SK-N-SH treated with all-trans-retinoic acid at 6 μM for 48 hours (cell line): ENCODE measurements around the gene PLXND1.

ENCODE experiments used
- ATAC-seq: fragments of 200-7000 bp; cut with Tn5 transposase; 3 replicates; pipeline ENCODE4 v1.9.1; 2020; ENCODE audit warnings: mild to moderate bottlenecking, moderate library complexity
- BACH2 ChIP-seq: fragments of 250-450 bp; sonication (Bioruptor Pico); IDR thresholded peaks from 2 replicates; pipeline ENCODE4 v1.9.0; 2021; ENCODE audit warnings: mild to moderate bottlenecking, borderline replicate concordance
- CSDC2 ChIP-seq: fragments of 250-450 bp; sonication (Bioruptor Pico); IDR thresholded peaks from 2 replicates; pipeline ENCODE4 v1.5.0; 2020; ENCODE audit warnings: mild to moderate bottlenecking, moderate library complexity
- ESRRG ChIP-seq: fragments of 250-450 bp; sonication (Bioruptor Pico); IDR thresholded peaks from 2 replicates; pipeline ENCODE4 v1.6.1; 2021; ENCODE audit warnings: mild to moderate bottlenecking
- GLIS3 ChIP-seq: fragments of 250-450 bp; sonication (Bioruptor Pico); IDR thresholded peaks from 2 replicates; pipeline ENCODE4 v1.5.0; 2020; ENCODE audit warnings: mild to moderate bottlenecking, moderate library complexity
- ISL1 ChIP-seq: fragments of 250-450 bp; sonication (Bioruptor Pico); IDR thresholded peaks from 2 replicates; pipeline ENCODE4 v2.1.2; 2022; ENCODE audit warnings: mild to moderate bottlenecking, moderate library complexity
- OSR1 ChIP-seq: fragments of 250-450 bp; sonication (Bioruptor Pico); IDR thresholded peaks from 2 replicates; pipeline ENCODE4 v1.8.0; 2022; ENCODE audit warnings: moderate library complexity, mild to moderate bottlenecking, inconsistent platforms
- RARB ChIP-seq: fragments of 250-450 bp; sonication (Bioruptor Pico); IDR thresholded peaks from 2 replicates; pipeline ENCODE4 v1.8.0; 2021; ENCODE audit warnings: mild to moderate bottlenecking, moderate library complexity
- TCF4 ChIP-seq: fragments of 250-450 bp; sonication (Bioruptor Pico); IDR thresholded peaks from 2 replicates; pipeline ENCODE4 v1.8.0; 2021; ENCODE audit warnings: mild to moderate bottlenecking, moderate library complexity, borderline replicate concordance
- TOX ChIP-seq: fragments of 250-450 bp; sonication (Bioruptor Pico); IDR thresholded peaks from 2 replicates; pipeline ENCODE4 v1.8.0; 2021; ENCODE audit warnings: mild to moderate bottlenecking, moderate library complexity, borderline replicate concordance
- ZC3H10 ChIP-seq: fragments of 250-450 bp; sonication (Bioruptor Pico); IDR thresholded peaks from 2 replicates; pipeline ENCODE4 v1.5.1; 2021; ENCODE audit warnings: mild to moderate bottlenecking, moderate library complexity
- ZFP3 ChIP-seq: fragments of 250-450 bp; sonication (Bioruptor Pico); IDR thresholded peaks from 2 replicates; pipeline ENCODE4 v1.5.0; 2020; ENCODE audit warnings: mild to moderate bottlenecking, moderate library complexity
- ZFP30 ChIP-seq: fragments of 450-650 bp; formaldehyde crosslinking; IDR thresholded peaks from 2 replicates; pipeline ENCODE4 v1.5.0; 2022; ENCODE audit warnings: mild to moderate bottlenecking, moderate library complexity
- ZNF565 ChIP-seq: fragments of 450-650 bp; formaldehyde crosslinking; conservative IDR thresholded peaks from 2 replicates; pipeline ENCODE4 v1.5.0; 2020; ENCODE audit warnings: low read depth, mild to moderate bottlenecking, moderate library complexity
- ZNF70 ChIP-seq: fragments of 450-650 bp; formaldehyde crosslinking; IDR thresholded peaks from 2 replicates; pipeline ENCODE4 v1.5.0; 2020; ENCODE audit warnings: mild to moderate bottlenecking, moderate library complexity
- ZNF8 ChIP-seq: fragments of 450-650 bp; formaldehyde crosslinking; IDR thresholded peaks from 2 replicates; pipeline ENCODE4 v1.5.0; 2020; ENCODE audit warnings: mild to moderate bottlenecking, moderate library complexity
- TF ChIP-seq, protein P1 (sequence below): fragments of 250-450 bp; sonication (Bioruptor Pico); IDR thresholded peaks from 2 replicates; pipeline ENCODE4 v1.5.1; 2021; ENCODE audit warnings: mild to moderate bottlenecking, moderate library complexity
- TF ChIP-seq, protein P2 (sequence below): fragments of 250-450 bp; sonication (Bioruptor Pico); IDR thresholded peaks from 2 replicates; pipeline ENCODE4 v1.5.1; 2020; ENCODE audit warnings: low read depth, mild to moderate bottlenecking, moderate library complexity
- TF ChIP-seq, protein P3 (sequence below): fragments of 250-450 bp; sonication (Bioruptor Pico); IDR thresholded peaks from 2 replicates; pipeline ENCODE4 v1.8.0; 2020; ENCODE audit warnings: mild to moderate bottlenecking, moderate library complexity, borderline replicate concordance
- TF ChIP-seq, protein P4 (sequence below): fragments of 250-450 bp; sonication (Bioruptor Pico); IDR thresholded peaks from 2 replicates; pipeline ENCODE4 v1.8.0; 2021; ENCODE audit warnings: low read depth, mild to moderate bottlenecking, moderate library complexity, borderline replicate concordance
- TF ChIP-seq, protein P5 (sequence below): fragments of 250-450 bp; sonication (Bioruptor Pico); IDR thresholded peaks from 2 replicates; pipeline ENCODE4 v1.5.0; 2020; ENCODE audit warnings: mild to moderate bottlenecking, moderate library complexity

The PLXND1 gene

DNA sequence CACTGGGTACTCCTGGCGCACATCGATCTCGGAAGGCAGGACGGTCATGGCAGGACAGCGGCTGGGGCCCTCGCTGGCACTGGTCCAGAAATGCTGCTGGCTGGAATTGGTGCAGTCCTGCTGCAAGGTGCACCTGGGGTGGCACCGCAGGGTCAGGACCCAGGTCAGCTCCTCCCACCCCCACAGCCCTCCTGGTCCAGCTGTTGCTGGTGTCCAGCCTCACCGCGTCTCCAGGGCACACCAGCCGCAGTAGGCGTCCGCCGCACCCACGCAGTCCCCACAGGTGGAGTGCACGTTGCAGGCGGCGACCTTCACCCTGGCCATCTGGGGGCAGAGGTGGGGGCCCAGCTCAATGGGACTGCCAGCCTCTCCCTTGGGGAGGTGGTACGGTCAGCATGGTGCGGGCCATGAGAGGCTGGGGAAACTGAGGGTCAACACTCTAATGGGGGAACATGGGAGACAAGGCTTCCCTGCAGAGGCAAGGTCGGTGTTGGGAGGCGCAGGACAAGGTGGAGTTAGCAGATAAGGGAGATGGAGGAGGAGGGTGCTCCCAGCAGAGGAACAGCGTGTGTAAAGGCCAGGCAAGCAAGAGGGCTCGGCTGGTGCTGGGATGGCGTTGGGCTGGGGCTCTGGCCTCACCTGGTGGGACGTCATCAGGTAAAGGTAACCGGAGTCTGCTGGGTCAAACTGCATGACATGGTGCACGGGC is 20.4 kb downstream of the PLXND1 start (continued):
- TF ChIP-seq, protein P1, sequence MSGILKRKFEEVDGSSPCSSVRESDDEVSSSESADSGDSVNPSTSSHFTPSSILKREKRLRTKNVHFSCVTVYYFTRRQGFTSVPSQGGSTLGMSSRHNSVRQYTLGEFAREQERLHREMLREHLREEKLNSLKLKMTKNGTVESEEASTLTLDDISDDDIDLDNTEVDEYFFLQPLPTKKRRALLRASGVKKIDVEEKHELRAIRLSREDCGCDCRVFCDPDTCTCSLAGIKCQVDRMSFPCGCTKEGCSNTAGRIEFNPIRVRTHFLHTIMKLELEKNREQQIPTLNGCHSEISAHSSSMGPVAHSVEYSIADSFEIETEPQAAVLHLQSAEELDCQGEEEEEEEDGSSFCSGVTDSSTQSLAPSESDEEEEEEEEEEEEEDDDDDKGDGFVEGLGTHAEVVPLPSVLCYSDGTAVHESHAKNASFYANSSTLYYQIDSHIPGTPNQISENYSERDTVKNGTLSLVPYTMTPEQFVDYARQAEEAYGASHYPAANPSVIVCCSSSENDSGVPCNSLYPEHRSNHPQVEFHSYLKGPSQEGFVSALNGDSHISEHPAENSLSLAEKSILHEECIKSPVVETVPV (CRISPR knock-in tag), result no peak
- no peak for TF ChIP-seq CSDC2 (CRISPR knock-in tag)
- TF ChIP-seq GLIS3, result no peak
- no peak for TF ChIP-seq ZFP3 (CRISPR knock-in tag)
- TF ChIP-seq, all 23 proteins: peak for 0

DNA sequence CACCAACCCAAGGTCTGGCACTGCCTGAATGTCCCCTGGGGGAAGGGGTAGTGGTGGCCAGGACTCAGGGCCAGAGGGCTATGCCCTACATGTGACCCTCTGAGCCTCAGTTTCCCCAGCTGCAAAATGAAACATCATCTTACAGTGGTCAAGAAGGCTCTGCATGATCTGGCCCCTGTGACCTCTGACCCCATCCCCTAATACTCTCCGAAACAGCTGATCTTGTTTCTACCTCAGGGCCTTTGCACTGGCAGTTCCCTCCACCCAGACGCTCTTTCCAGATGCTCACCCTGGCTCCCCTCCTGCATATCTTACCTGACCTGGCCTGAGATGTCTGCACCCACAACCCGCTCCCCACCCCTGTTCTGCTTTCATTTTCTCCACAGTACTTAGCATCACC is 21.8 kb downstream of the PLXND1 start:
- no peak for ATAC-seq
- TF ChIP-seq ZNF8 (CRISPR knock-in tag) (no peak), ZC3H10 (CRISPR knock-in tag) (no peak), ZFP3 (CRISPR knock-in tag) (no peak)

DNA sequence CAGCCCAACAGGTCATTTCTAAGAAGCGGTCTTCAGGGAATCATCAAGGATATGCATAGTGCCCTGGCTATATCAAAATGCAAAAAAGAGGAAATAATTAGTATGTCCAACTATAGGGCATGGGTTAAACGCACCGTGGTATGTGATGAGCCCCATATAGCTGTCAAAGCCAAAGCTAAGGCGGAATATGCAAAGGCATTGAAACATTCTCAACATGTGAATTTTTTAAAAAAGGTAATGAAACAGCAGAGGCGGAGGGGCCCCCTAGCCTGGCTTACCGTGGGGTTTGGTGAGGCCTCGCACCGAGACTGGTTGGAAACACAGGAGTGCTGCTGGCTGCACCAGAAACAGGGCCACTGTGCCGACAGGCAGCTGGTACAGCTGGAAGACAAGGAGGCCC is 23.2 kb downstream of the PLXND1 start:
- ATAC-seq, result no peak
- TF ChIP-seq TOX (CRISPR knock-in tag) (no peak), ISL1 (no peak), TCF4 (CRISPR knock-in tag) (no peak), ZNF565 (CRISPR knock-in tag) (no peak), RARB (no peak), ZNF70 (no peak), OSR1 (CRISPR knock-in tag) (no peak), CSDC2 (CRISPR knock-in tag) (no peak), ZC3H10 (CRISPR knock-in tag) (no peak), ESRRG (CRISPR knock-in tag) (no peak), BACH2 (CRISPR knock-in tag) (no peak), ZFP30 (CRISPR knock-in tag) (no peak), ZFP3 (CRISPR knock-in tag) (no peak), ZNF8 (CRISPR knock-in tag) (no peak), GLIS3 (no peak)
- TF ChIP-seq, protein P2, sequence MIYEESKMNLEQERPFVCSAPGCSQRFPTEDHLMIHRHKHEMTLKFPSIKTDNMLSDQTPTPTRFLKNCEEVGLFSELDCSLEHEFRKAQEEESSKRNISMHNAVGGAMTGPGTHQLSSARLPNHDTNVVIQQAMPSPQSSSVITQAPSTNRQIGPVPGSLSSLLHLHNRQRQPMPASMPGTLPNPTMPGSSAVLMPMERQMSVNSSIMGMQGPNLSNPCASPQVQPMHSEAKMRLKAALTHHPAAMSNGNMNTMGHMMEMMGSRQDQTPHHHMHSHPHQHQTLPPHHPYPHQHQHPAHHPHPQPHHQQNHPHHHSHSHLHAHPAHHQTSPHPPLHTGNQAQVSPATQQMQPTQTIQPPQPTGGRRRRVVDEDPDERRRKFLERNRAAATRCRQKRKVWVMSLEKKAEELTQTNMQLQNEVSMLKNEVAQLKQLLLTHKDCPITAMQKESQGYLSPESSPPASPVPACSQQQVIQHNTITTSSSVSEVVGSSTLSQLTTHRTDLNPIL (CRISPR knock-in tag), result no peak
- TF ChIP-seq, protein P3, sequence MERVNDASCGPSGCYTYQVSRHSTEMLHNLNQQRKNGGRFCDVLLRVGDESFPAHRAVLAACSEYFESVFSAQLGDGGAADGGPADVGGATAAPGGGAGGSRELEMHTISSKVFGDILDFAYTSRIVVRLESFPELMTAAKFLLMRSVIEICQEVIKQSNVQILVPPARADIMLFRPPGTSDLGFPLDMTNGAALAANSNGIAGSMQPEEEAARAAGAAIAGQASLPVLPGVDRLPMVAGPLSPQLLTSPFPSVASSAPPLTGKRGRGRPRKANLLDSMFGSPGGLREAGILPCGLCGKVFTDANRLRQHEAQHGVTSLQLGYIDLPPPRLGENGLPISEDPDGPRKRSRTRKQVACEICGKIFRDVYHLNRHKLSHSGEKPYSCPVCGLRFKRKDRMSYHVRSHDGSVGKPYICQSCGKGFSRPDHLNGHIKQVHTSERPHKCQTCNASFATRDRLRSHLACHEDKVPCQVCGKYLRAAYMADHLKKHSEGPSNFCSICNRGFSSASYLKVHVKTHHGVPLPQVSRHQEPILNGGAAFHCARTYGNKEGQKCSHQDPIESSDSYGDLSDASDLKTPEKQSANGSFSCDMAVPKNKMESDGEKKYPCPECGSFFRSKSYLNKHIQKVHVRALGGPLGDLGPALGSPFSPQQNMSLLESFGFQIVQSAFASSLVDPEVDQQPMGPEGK (CRISPR knock-in tag), result no peak
- TF ChIP-seq, protein P4, sequence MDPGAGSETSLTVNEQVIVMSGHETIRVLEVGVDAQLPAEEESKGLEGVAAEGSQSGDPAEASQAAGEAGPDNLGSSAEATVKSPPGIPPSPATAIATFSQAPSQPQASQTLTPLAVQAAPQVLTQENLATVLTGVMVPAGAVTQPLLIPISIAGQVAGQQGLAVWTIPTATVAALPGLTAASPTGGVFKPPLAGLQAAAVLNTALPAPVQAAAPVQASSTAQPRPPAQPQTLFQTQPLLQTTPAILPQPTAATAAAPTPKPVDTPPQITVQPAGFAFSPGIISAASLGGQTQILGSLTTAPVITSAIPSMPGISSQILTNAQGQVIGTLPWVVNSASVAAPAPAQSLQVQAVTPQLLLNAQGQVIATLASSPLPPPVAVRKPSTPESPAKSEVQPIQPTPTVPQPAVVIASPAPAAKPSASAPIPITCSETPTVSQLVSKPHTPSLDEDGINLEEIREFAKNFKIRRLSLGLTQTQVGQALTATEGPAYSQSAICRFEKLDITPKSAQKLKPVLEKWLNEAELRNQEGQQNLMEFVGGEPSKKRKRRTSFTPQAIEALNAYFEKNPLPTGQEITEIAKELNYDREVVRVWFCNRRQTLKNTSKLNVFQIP (CRISPR knock-in tag), result no peak
- TF ChIP-seq, protein P1 (CRISPR knock-in tag), result no peak
- TF ChIP-seq, protein P5, sequence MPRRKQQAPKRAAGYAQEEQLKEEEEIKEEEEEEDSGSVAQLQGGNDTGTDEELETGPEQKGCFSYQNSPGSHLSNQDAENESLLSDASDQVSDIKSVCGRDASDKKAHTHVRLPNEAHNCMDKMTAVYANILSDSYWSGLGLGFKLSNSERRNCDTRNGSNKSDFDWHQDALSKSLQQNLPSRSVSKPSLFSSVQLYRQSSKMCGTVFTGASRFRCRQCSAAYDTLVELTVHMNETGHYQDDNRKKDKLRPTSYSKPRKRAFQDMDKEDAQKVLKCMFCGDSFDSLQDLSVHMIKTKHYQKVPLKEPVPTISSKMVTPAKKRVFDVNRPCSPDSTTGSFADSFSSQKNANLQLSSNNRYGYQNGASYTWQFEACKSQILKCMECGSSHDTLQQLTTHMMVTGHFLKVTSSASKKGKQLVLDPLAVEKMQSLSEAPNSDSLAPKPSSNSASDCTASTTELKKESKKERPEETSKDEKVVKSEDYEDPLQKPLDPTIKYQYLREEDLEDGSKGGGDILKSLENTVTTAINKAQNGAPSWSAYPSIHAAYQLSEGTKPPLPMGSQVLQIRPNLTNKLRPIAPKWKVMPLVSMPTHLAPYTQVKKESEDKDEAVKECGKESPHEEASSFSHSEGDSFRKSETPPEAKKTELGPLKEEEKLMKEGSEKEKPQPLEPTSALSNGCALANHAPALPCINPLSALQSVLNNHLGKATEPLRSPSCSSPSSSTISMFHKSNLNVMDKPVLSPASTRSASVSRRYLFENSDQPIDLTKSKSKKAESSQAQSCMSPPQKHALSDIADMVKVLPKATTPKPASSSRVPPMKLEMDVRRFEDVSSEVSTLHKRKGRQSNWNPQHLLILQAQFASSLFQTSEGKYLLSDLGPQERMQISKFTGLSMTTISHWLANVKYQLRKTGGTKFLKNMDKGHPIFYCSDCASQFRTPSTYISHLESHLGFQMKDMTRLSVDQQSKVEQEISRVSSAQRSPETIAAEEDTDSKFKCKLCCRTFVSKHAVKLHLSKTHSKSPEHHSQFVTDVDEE (CRISPR knock-in tag), result no peak
